Measurements from ENCODE around the gene CNPY3. TPM values are rescaled to one million over a fixed set of nuclear protein-coding genes. Genes with fewer than 3 reads are reported as not detected.

The CNPY3 gene
- total RNA-seq, 1 donor from 2014 or later, result 38.0 TPM

GRCh38 chr6:42923666-42924065, 5.6 kb upstream of the CNPY3 start:
- no peak overlapping the region for H2AFZ ChIP-seq (replicated peaks)
- no peaks in the 10 kb centered on the region for H3K9me3 ChIP-seq (ENCODE audit: low read depth)
- Mint-ChIP-seq H3K36me3 (no peaks in the 10 kb centered on the region), H3K9me3 (no peaks in the 10 kb centered on the region), H3K4me3 (no peak overlapping the region), H3K27ac (no peak overlapping the region), H3K27me3 (ENCODE audit: insufficient read depth, low read depth) (peaks cover 6% of the 10 kb centered on the region), H3K4me1 (peaks cover 5% of the 10 kb centered on the region)
- H3K4me1 ChIP-seq, result peaks cover 3% of the 10 kb centered on the region
- no peaks in the 10 kb centered on the region for H3K36me3 ChIP-seq
- DNase-seq (ENCODE audit: low spot score), result no peak
- no peak overlapping the region for H3K27ac ChIP-seq
- no peak overlapping the region for H3K4me3 ChIP-seq
- TF ChIP-seq CTCF (IDR thresholded peaks at IDR 0.05) (no peak), EZH2phosphoT487 (IDR thresholded peaks at IDR 0.05) (no peak), EZH2 (IDR thresholded peaks at IDR 0.05) (no peak)
- no peaks in the 10 kb centered on the region for H4K20me1 ChIP-seq (ENCODE audit: low read depth)
- no peak overlapping the region for H3K4me2 ChIP-seq
- no peaks in the 10 kb centered on the region for H3K27me3 ChIP-seq
- peaks cover 10% of the 10 kb centered on the region for H3F3A ChIP-seq (ENCODE audit: low read depth)
- H3K79me2 ChIP-seq (ENCODE audit: low read depth), result no peaks in the 10 kb centered on the region
- no peak overlapping the region for H3K9ac ChIP-seq

- H3K4me2 ChIP-seq, result no peak overlapping the region
- H4K20me1 ChIP-seq (ENCODE audit: low read depth), result no peaks in the 10 kb centered on the region
- no peak for TF ChIP-seq EZH2phosphoT487 (IDR thresholded peaks at IDR 0.05)
- H3K4me1 ChIP-seq, result peaks cover 3% of the 10 kb centered on the region
- no peak for DNase-seq (ENCODE audit: low spot score)
- peaks cover 12% of the 10 kb centered on the region for H3K4me1 Mint-ChIP-seq
- no peaks in the 10 kb centered on the region for H3K27me3 ChIP-seq
- H3K9me3 ChIP-seq (ENCODE audit: low read depth), result no peaks in the 10 kb centered on the region
- H3K9ac ChIP-seq, result no peak overlapping the region
- H3K4me3 Mint-ChIP-seq, result no peak overlapping the region
- peaks cover 27% of the 10 kb centered on the region for H3F3A ChIP-seq (ENCODE audit: low read depth)
- no peak overlapping the region for H2AFZ ChIP-seq (replicated peaks)
- H3K36me3 Mint-ChIP-seq, result no peaks in the 10 kb centered on the region
- H3K27ac ChIP-seq, result no peak overlapping the region
- H3K27ac Mint-ChIP-seq, result peak overlapping the region; percentile 15
- no peaks in the 10 kb centered on the region for H3K36me3 ChIP-seq
- H3K9me3 Mint-ChIP-seq, result no peaks in the 10 kb centered on the region
- peaks cover 6% of the 10 kb centered on the region for H3K27me3 Mint-ChIP-seq (ENCODE audit: insufficient read depth, low read depth)
- no peak overlapping the region for H3K4me3 ChIP-seq
- H3K79me2 ChIP-seq (ENCODE audit: low read depth), result peaks cover 5% of the 10 kb centered on the region
Observed at GRCh38 chr6:42925248-42925857, 3.9 kb upstream of the CNPY3 start.

GRCh38 chr6:42929821-42930360, 611 bp downstream of the CNPY3 start:
- peak overlapping the region; percentile 97 for H3K27ac ChIP-seq
- no peaks in the 10 kb centered on the region for H3K27me3 ChIP-seq
- H3F3A ChIP-seq (ENCODE audit: low read depth), result peaks cover 39% of the 10 kb centered on the region
- H3K9ac ChIP-seq, result peak overlapping the region; percentile 69
- peak overlapping the region; percentile 96 for H3K4me3 Mint-ChIP-seq
- H3K27me3 Mint-ChIP-seq (ENCODE audit: insufficient read depth, low read depth), result peaks cover 8% of the 10 kb centered on the region
- no peaks in the 10 kb centered on the region for H3K36me3 ChIP-seq
- H3K27ac Mint-ChIP-seq, result peak overlapping the region; percentile 89
- H3K4me1 Mint-ChIP-seq, result peaks cover 26% of the 10 kb centered on the region
- peaks cover 3% of the 10 kb centered on the region for H3K4me1 ChIP-seq
- no peaks in the 10 kb centered on the region for H3K9me3 ChIP-seq (ENCODE audit: low read depth)
- peak overlapping the region; percentile 69 for H3K4me3 ChIP-seq
- H4K20me1 ChIP-seq (ENCODE audit: low read depth), result peaks cover 19% of the 10 kb centered on the region
- H3K9me3 Mint-ChIP-seq, result no peaks in the 10 kb centered on the region
- DNase-seq (ENCODE audit: low spot score), result no peak
- peak overlapping the region; percentile 97 for H3K4me2 ChIP-seq
- peaks cover 6% of the 10 kb centered on the region for H3K36me3 Mint-ChIP-seq
- peaks cover 50% of the 10 kb centered on the region for H3K79me2 ChIP-seq (ENCODE audit: low read depth)
- H2AFZ ChIP-seq (replicated peaks), result peak overlapping the region; percentile 52
- TF ChIP-seq CTCF (IDR thresholded peaks at IDR 0.05) (no peak), EZH2phosphoT487 (IDR thresholded peaks at IDR 0.05) (no peak), EZH2 (IDR thresholded peaks at IDR 0.05) (no peak)

- Mint-ChIP-seq H3K9me3 (no peaks in the 10 kb centered on the region), H3K27me3 (ENCODE audit: insufficient read depth, low read depth) (peaks cover 4% of the 10 kb centered on the region), H3K4me3 (no peak overlapping the region), H3K27ac (no peak overlapping the region), H3K4me1 (peaks cover 26% of the 10 kb centered on the region), H3K36me3 (peaks cover 13% of the 10 kb centered on the region)
- no peak overlapping the region for H3K27ac ChIP-seq
- no peaks in the 10 kb centered on the region for H3K36me3 ChIP-seq
- no peak overlapping the region for H2AFZ ChIP-seq (replicated peaks)
- H3K4me2 ChIP-seq, result peak overlapping the region; percentile 8
- TF ChIP-seq CTCF (IDR thresholded peaks at IDR 0.05) (no peak), EZH2phosphoT487 (IDR thresholded peaks at IDR 0.05) (no peak), EZH2 (IDR thresholded peaks at IDR 0.05) (no peak)
- no peaks in the 10 kb centered on the region for H3K9me3 ChIP-seq (ENCODE audit: low read depth)
- H3F3A ChIP-seq (ENCODE audit: low read depth), result peaks cover 39% of the 10 kb centered on the region
- no peak overlapping the region for H3K4me3 ChIP-seq
- no peaks in the 10 kb centered on the region for H3K27me3 ChIP-seq
- peaks cover 3% of the 10 kb centered on the region for H3K4me1 ChIP-seq
- DNase-seq (ENCODE audit: low spot score), result no peak
- peaks cover 62% of the 10 kb centered on the region for H3K79me2 ChIP-seq (ENCODE audit: low read depth)
- H4K20me1 ChIP-seq (ENCODE audit: low read depth), result peaks cover 24% of the 10 kb centered on the region
- peak overlapping the region; percentile 11 for H3K9ac ChIP-seq
Observed at GRCh38 chr6:42932412-42932811, 3.1 kb downstream of the CNPY3 start.

All from neural progenitor cell (in vitro differentiated cells).